GM23338 (cell line): ENCODE measurements around the gene SSH3. TPM values are rescaled to one million over a fixed set of nuclear protein-coding genes. Genes with fewer than 3 reads are reported as not detected.

Experiments
- ATAC-seq: fragments of 200-7000 bp; cut with Tn5 transposase; 3 replicates; pipeline ENCODE4 v1.9.1; 2020
- DNase-seq: peaks from one replicate; pipeline ENCODE4 v3.0.0-alpha.2; 2015; ENCODE audit warnings: low spot score
- H2AFZ ChIP-seq: fragments of 200-600 bp; sonication (generic); 2 replicates; pipeline ENCODE4 v1.8.0; 2016; ENCODE audit warnings: antibody characterized with exemption, mild to moderate bottlenecking, moderate library complexity
- H3F3A ChIP-seq: fragments of 200-600 bp; sonication (generic); replicated peaks from 2 replicates; pipeline ENCODE4 v1.8.0; 2017; ENCODE audit warnings: antibody characterized with exemption, mixed run types, low read depth
- H3K27ac ChIP-seq: fragments of 200-600 bp; sonication (generic); 2 replicates; pipeline ENCODE4 v1.6.1; 2016; ENCODE audit warnings: low read depth
- H3K27me3 ChIP-seq: fragments of 200-600 bp; sonication (generic); 2 replicates; pipeline ENCODE4 v1.8.0; 2016; ENCODE audit warnings: mild to moderate bottlenecking, mixed run types, moderate library complexity; ENCODE audit not compliant: insufficient read depth
- H3K36me3 ChIP-seq: fragments of 200-600 bp; sonication (generic); 2 replicates; pipeline ENCODE4 v1.8.0; 2016; ENCODE audit warnings: mild to moderate bottlenecking; ENCODE audit not compliant: insufficient read depth
- H3K4me1 ChIP-seq: fragments of 200-600 bp; sonication (generic); 2 replicates; pipeline ENCODE4 v1.8.0; 2016; ENCODE audit warnings: mild to moderate bottlenecking, moderate library complexity; ENCODE audit not compliant: insufficient read depth
- H3K4me2 ChIP-seq: fragments of 200-600 bp; sonication (generic); 2 replicates; pipeline ENCODE4 v1.7.1; 2017; ENCODE audit warnings: mixed run types
- H3K4me3 ChIP-seq: fragments of 200-600 bp; sonication (generic); 2 replicates; pipeline ENCODE4 v1.6.1; 2016; ENCODE audit warnings: mixed run types
- H3K79me2 ChIP-seq: fragments of 200-600 bp; sonication (generic); replicated peaks from 2 replicates; pipeline ENCODE4 v1.8.0; 2017; ENCODE audit warnings: mild to moderate bottlenecking; ENCODE audit not compliant: insufficient read depth
- H3K9me2 ChIP-seq: fragments of 200-600 bp; sonication (generic); 2 replicates; pipeline ENCODE4 v1.8.0; 2017; ENCODE audit not compliant: insufficient read depth
- H4K20me1 ChIP-seq: fragments of 200-600 bp; sonication (generic); replicated peaks from 2 replicates; pipeline ENCODE4 v1.8.0; 2017; ENCODE audit warnings: mild to moderate bottlenecking; ENCODE audit not compliant: insufficient read depth
- H3K27ac Mint-ChIP-seq: 2 replicates; pipeline ENCODE4 v1.8.0; 2020; ENCODE audit warnings: inconsistent platforms, mild to moderate bottlenecking, moderate library complexity, mixed read lengths
- H3K27me3 Mint-ChIP-seq: 3 replicates; pipeline ENCODE4 v1.8.0; 2022; ENCODE audit warnings: low read depth, mild to moderate bottlenecking, moderate library complexity, mixed read lengths, inconsistent platforms; ENCODE audit not compliant: insufficient read depth, poor library complexity
- H3K36me3 Mint-ChIP-seq: 3 replicates; pipeline ENCODE4 v1.8.0; 2021; ENCODE audit warnings: low read depth, mild to moderate bottlenecking, inconsistent platforms, moderate library complexity, mixed read lengths
- H3K4me1 Mint-ChIP-seq: 3 replicates; pipeline ENCODE4 v1.8.0; 2020; ENCODE audit warnings: mild to moderate bottlenecking, inconsistent platforms, mixed read lengths
- H3K4me3 Mint-ChIP-seq: 3 replicates; pipeline ENCODE4 v1.8.0; 2021; ENCODE audit warnings: moderate library complexity, mild to moderate bottlenecking, inconsistent platforms, mixed read lengths
- H3K9me3 Mint-ChIP-seq: 3 replicates; pipeline ENCODE4 v1.8.0; 2020; ENCODE audit warnings: moderate library complexity, mild to moderate bottlenecking, inconsistent platforms, mixed read lengths
- CREB1 ChIP-seq: fragments of 250-450 bp; sonication (Bioruptor Pico); IDR thresholded peaks from 2 replicates; pipeline ENCODE4 v1.5.0; 2020; ENCODE audit warnings: low read depth, mild to moderate bottlenecking, moderate library complexity
- CTCF ChIP-seq, 2 experiments: fragments of 200-600 bp in 1 of 2; sonication (generic) in 1 of 2; conservative IDR thresholded peaks; 2 replicates each; pipeline versions ENCODE4 v1.5.1 to v1.6.1; 2016 to 2017; ENCODE audit warnings: antibody characterized with exemption in 2 of 2, low read depth in 2 of 2, mild to moderate bottlenecking in 2 of 2, moderate library complexity in 1 of 2
- ETS1 ChIP-seq: IDR thresholded peaks from 2 replicates; pipeline ENCODE4 v1.6.1; 2016; ENCODE audit warnings: antibody characterized with exemption
- EZH2 ChIP-seq: fragments of 200-600 bp; sonication (generic); IDR thresholded peaks from one replicate; pipeline ENCODE4 v1.8.0; 2017; ENCODE audit warnings: antibody characterized with exemption, mild to moderate bottlenecking, low read depth; ENCODE audit not compliant: unreplicated experiment
- EZH2phosphoT487 ChIP-seq: fragments of 200-600 bp; sonication (generic); IDR thresholded peaks from one replicate; pipeline ENCODE4 v1.8.1; 2018; ENCODE audit warnings: antibody characterized with exemption; ENCODE audit not compliant: unreplicated experiment
- JUNB ChIP-seq: IDR thresholded peaks from one replicate; pipeline ENCODE4 v1.6.1; 2016; ENCODE audit warnings: antibody characterized with exemption; ENCODE audit not compliant: unreplicated experiment
- NANOG ChIP-seq: IDR thresholded peaks from 2 replicates; pipeline ENCODE4 v1.6.1; 2016; ENCODE audit warnings: antibody characterized with exemption, borderline replicate concordance
- POLR2AphosphoS5 ChIP-seq: IDR thresholded peaks from 2 replicates; pipeline ENCODE4 v1.6.1; 2016; ENCODE audit warnings: antibody characterized with exemption, low read depth
- REST ChIP-seq: IDR thresholded peaks from one replicate; pipeline ENCODE4 v1.6.1; 2018; ENCODE audit warnings: antibody characterized with exemption; ENCODE audit not compliant: unreplicated experiment
- STAT1 ChIP-seq: IDR thresholded peaks from one replicate; pipeline ENCODE4 v1.6.1; 2016; ENCODE audit warnings: antibody characterized with exemption; ENCODE audit not compliant: unreplicated experiment
- ZNF114 ChIP-seq: fragments of 250-450 bp; sonication (Bioruptor Pico); IDR thresholded peaks from 2 replicates; pipeline ENCODE4 v1.5.0; 2020; ENCODE audit warnings: mild to moderate bottlenecking, moderate library complexity
- ZNF331 ChIP-seq: fragments of 250-450 bp; sonication (Bioruptor Pico); IDR thresholded peaks from 2 replicates; pipeline ENCODE4 v1.5.0; 2020; ENCODE audit warnings: low read depth, mild to moderate bottlenecking, moderate library complexity
- ZNF462 ChIP-seq: fragments of 250-450 bp; sonication (Bioruptor Pico); IDR thresholded peaks from 2 replicates; pipeline ENCODE4 v1.5.0; 2020; ENCODE audit warnings: mild to moderate bottlenecking, moderate library complexity
- polyA plus RNA-seq: library from polyadenylated mRNA; unstranded; fragments of >200 nt; fragmentation: Nextera tagmentation; extraction: Ambion mirVana; gene quantifications from 2 replicates; pipeline ENCODE4 v1.2.1, GENCODE V29; 2016
- total RNA-seq: library from RNA; depleted of rRNA; stranded (reverse); fragments of >200 nt; shearing (Covaris generic); gene quantifications from 2 replicates; pipeline ENCODE4 v1.2.3, GENCODE V29; 2014

The SSH3 gene
- total and polyA plus RNA-seq, 2 experiments from 2014 or later = 17.8 to 40.0 TPM

- Histone ChIP-seq H3K36me3 (peaks cover 3% of the 10 kb centered on the region; the same call in 1 of the 2 replicates), H3K4me1 (peaks cover 23% of the 10 kb centered on the region), H3K27me3 (no peaks in the 10 kb centered on the region), H3K79me2 (peaks cover 74% of the 10 kb centered on the region), H3K4me3 (peak overlapping the region; percentile 44; the same call in 1 of the 2 replicates), H4K20me1 (peaks cover 17% of the 10 kb centered on the region; the same call in 1 of the 2 replicates), H3F3A (peaks cover 18% of the 10 kb centered on the region), H3K9me2 (no peaks in the 10 kb centered on the region), H3K4me2 (peak overlapping the region; percentile 78), H3K27ac (peak overlapping the region; percentile 72), H2AFZ (no peak overlapping the region)
- Mint-ChIP-seq H3K27ac (peak overlapping the region; percentile 74), H3K4me3 (peak overlapping the region; percentile 61), H3K27me3 (peaks cover 16% of the 10 kb centered on the region), H3K36me3 (peaks cover 15% of the 10 kb centered on the region; the same call in 2 of the 3 replicates), H3K9me3 (no peaks in the 10 kb centered on the region), H3K4me1 (peaks cover 52% of the 10 kb centered on the region)
- TF ChIP-seq ZNF462 (CRISPR knock-in tag) (no peak), NANOG (no peak), EZH2 (no peak), POLR2AphosphoS5 (no peak), CTCF (conservative IDR thresholded peaks at IDR 0.05; ENCODE audit: low read depth in 2 of 2) (no peak), STAT1 (no peak), EZH2phosphoT487 (no peak), JUNB (no peak), ZNF331 (CRISPR knock-in tag) (no peak), ZNF114 (CRISPR knock-in tag) (no peak), REST (no peak), ETS1 (no peak), CREB1 (CRISPR knock-in tag) (no peak)
- ATAC-seq (no peak), DNase-seq (no peak)
Observed at GRCh38 chr11:67269401-67270255, 33.7 kb upstream of the SSH3 start.
